Thoracic aorta (tissue), 2 donors: ENCODE data around the gene CD80. TPM values are rescaled to one million over a fixed set of nuclear protein-coding genes. Genes with fewer than 3 reads are reported as not detected.
"Not testable (repeated sequence)": the region's sequence is repeated elsewhere in the genome, so short reads cannot be mapped to it uniquely, and the experiment has no call there.

Source experiments
- ATAC-seq: fragments of 150-250 bp; one replicate; pipeline ENCODE4 v1.8.0; 2017; ENCODE audit warnings: low read depth; ENCODE audit not compliant: insufficient number of reproducible peaks, low FRiP score
- DNase-seq: peaks from one replicate; pipeline ENCODE4 v3.0.0-alpha.2; 2020; ENCODE audit warnings: low spot score
- H3K27ac ChIP-seq, 2 donors: fragments of 200-600 bp; sonication (generic); 1 replicate in 1 of 2; 2 replicates in 1 of 2; pipeline ENCODE4 v1.5.1; 2016; ENCODE audit warnings: mild to moderate bottlenecking in 2 of 2, moderate library complexity in 2 of 2
- H3K27me3 ChIP-seq: fragments of 200-600 bp; sonication (generic); replicated peaks from 2 replicates; pipeline ENCODE4 v1.6.0; 2016; ENCODE audit warnings: mild to moderate bottlenecking; ENCODE audit not compliant: insufficient read depth
- H3K36me3 ChIP-seq: fragments of 200-600 bp; sonication (generic); one replicate; pipeline ENCODE4 v1.5.1; 2016
- H3K4me1 ChIP-seq, 2 donors: fragments of 200-600 bp; sonication (generic); 1 replicate in 1 of 2; 2 replicates in 1 of 2; pipeline versions ENCODE4 v1.5.1 to v1.6.0; 2016; ENCODE audit warnings: low read depth in 2 of 2, mild to moderate bottlenecking in 1 of 2; ENCODE audit not compliant: control insufficient read depth in 1 of 2
- H3K4me3 ChIP-seq: fragments of 200-600 bp; sonication (generic); 2 replicates; pipeline ENCODE4 v1.5.1; 2016; ENCODE audit warnings: mild to moderate bottlenecking
- H3K9me3 ChIP-seq: fragments of 200-600 bp; sonication (generic); 2 replicates; pipeline ENCODE4 v1.5.1; 2016
- total RNA-seq, 2 donors: library from RNA; depleted of rRNA; stranded (reverse); fragments of >200 nt; gene quantifications; one replicate each; pipeline versions ENCODE4 v1.1.0 to v1.2.3, GENCODE V29; 2016
- TF ChIP-seq, protein P1 (sequence below): fragments of 200-600 bp; sonication (generic); IDR thresholded peaks from one replicate; pipeline ENCODE4 v1.5.1; 2019; ENCODE audit warnings: antibody characterized with exemption

Gene CD80
- total RNA-seq, 2 donors from 2014 or later: 0.14 TPM; not detected in 1

DNA sequence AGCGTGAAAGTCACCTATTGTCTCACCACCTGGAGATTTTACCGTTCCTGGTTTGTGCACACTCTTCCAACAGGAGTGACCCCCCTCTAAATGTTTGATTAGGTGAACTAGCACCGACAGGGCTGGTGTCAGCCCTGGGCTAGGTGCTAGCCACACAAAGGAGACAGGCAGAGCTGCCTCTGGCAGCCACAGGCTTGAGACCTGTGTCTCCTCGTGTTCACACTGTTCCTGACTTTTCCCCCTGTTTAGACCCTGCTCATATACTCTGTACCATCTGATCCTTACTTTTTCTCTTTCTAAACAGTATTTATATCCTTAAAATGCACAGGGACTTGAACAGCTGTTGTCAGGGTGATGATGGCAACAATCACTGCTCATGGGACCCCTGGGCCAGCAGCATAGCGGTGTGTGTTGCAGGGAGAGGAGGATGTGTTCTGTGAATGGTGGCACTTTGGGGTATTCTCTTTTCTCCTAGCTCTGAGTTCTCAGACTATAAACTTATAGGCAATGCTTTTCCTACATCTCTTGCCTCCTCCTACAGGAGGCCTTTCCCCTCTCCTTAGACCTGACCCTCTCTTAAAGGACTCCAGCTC is 5.5 kb downstream of the CD80 start:
- ATAC-seq (no peak), DNase-seq (no peak)
- Histone ChIP-seq H3K9me3 (no peaks in the 10 kb centered on the region), H3K4me3 (no peak overlapping the region), H3K4me1 (no peaks in the 10 kb centered on the region), H3K27ac (no peak overlapping the region), H3K36me3 (no peaks in the 10 kb centered on the region), H3K27me3 (no peaks in the 10 kb centered on the region)
- TF ChIP-seq, protein P1, sequence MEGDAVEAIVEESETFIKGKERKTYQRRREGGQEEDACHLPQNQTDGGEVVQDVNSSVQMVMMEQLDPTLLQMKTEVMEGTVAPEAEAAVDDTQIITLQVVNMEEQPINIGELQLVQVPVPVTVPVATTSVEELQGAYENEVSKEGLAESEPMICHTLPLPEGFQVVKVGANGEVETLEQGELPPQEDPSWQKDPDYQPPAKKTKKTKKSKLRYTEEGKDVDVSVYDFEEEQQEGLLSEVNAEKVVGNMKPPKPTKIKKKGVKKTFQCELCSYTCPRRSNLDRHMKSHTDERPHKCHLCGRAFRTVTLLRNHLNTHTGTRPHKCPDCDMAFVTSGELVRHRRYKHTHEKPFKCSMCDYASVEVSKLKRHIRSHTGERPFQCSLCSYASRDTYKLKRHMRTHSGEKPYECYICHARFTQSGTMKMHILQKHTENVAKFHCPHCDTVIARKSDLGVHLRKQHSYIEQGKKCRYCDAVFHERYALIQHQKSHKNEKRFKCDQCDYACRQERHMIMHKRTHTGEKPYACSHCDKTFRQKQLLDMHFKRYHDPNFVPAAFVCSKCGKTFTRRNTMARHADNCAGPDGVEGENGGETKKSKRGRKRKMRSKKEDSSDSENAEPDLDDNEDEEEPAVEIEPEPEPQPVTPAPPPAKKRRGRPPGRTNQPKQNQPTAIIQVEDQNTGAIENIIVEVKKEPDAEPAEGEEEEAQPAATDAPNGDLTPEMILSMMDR: no peak

DNA sequence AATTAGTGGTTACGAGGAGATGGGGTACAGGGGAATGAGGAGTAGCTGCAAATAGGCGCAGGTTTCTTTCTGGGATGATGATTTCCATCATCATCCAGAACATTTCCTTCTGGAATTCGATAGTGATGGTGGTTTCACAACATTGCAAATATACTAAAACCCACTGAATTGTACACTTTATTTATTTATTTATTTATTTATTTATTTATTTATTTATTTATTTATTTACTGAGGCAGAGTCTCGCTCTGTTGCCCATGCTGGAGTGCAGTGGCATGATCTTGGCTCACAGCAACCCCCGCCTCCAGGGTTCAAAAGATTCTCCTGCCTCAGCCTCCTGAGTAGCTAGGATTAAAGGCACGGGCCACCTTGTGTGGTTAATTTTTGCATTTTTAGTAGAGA is 6.5 kb downstream of the CD80 start:
- H3K4me3 ChIP-seq, H3K27me3 ChIP-seq, H3K36me3 ChIP-seq, ATAC-seq, H3K4me1 ChIP-seq, H3K27ac ChIP-seq, DNase-seq, H3K9me3 ChIP-seq: not testable (repeated sequence)

DNA sequence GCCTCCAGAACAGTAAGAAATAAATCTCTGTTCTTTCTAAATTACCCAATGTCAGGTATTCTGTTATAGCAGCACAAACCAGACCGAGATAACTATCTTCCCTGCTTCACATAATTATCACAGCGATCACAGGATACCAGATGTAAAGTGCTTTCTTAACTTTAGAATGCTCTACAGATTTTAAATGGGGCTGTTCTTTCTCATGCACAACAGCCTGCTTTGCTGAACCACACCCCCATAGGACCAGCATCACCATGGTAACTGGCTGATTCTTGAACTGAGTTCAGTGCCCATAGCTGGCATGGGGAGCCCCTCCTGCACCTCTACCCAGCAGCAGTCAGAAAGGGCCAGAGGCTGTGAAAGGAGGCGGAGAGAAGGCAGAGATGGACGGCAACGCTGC is 7.8 kb downstream of the CD80 start:
- no peak for DNase-seq
- no peak overlapping the region for H3K4me3 ChIP-seq
- no peaks in the 10 kb centered on the region for H3K9me3 ChIP-seq
- no peak overlapping the region for H3K27ac ChIP-seq
- ATAC-seq: no peak
- TF ChIP-seq, protein P1: no peak
- H3K4me1 ChIP-seq: no peaks in the 10 kb centered on the region
- no peaks in the 10 kb centered on the region for H3K36me3 ChIP-seq
- H3K27me3 ChIP-seq: no peaks in the 10 kb centered on the region

DNA sequence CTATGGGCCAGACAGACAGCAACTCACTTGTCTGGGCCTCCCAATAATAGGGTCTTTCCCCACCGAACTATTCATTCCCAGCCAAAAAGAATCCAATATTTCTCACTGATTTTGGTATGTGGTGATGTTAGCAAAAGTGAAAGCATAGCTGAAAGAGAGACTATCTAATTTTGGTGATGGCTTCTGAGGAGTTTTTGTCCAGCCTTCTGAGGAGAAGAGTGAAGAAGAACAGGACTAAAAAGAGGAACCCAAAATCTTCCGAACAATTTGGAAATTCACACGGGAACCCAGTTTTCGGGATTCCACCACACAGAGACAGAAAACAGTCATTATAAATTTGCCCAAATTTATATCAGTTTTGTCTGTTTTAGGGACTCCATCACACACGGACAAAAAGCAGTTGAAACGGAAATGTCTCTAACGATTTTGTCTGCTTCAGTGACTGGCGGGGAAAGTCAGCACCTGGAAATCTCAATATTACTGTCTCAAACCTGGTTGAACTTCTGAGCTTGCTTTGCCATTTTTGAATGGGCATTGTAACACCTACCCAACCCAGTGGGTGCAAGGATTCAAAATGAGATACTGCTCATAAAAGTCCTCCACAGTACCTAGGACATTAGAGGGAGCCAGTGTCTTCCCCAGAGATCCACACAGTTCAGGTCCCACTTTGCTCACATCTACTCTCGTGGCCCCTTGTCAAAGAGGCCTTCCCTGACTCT is 9.1 kb downstream of the CD80 start:
- ATAC-seq (no peak), DNase-seq (no peak)
- Histone ChIP-seq H3K36me3 (no peaks in the 10 kb centered on the region), H3K4me3 (no peak overlapping the region), H3K27ac (no peak overlapping the region), H3K4me1 (no peaks in the 10 kb centered on the region), H3K27me3 (no peaks in the 10 kb centered on the region), H3K9me3 (no peaks in the 10 kb centered on the region)
- TF ChIP-seq, protein P1: no peak

DNA sequence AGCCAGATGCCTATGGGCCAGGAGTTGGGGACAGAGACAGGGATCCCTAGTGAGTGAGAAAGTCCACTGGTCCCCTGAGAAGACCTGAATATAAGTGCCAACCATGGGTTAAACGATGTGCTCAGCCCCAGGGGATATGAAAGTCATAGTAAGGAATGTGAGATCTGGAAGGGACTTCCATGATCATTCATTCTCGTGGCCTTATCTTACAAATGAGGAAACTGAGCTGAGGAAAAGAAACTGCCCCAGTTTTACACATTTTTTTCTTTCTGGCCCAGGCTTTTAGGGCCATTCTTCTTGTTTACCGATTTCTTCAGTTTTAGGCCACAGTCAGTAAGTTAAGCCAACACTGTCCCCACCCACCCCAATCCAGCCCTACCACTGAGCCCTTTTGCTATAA is 11.1 kb downstream of the CD80 start:
- no peak for ATAC-seq
- Histone ChIP-seq H3K36me3 (no peaks in the 10 kb centered on the region), H3K9me3 (no peaks in the 10 kb centered on the region), H3K4me3 (no peak overlapping the region), H3K27ac (no peak overlapping the region), H3K27me3 (no peaks in the 10 kb centered on the region), H3K4me1 (no peaks in the 10 kb centered on the region)
- no peak for DNase-seq
- TF ChIP-seq, protein P1: no peak
